ENCODE data around the gene HEPN1. TPM values are rescaled to one million over a fixed set of nuclear protein-coding genes. Genes with fewer than 3 reads are reported as not detected.

HEPN1 gene
- total RNA-seq, 1 donor from 2014 or later = not detected

- DNase-seq (ENCODE audit: low spot score) = no peak
- Mint-ChIP-seq H3K36me3 (peaks cover 4% of the 10 kb centered on the region), H3K27ac (peak overlapping the region; percentile 42), H3K27me3 (ENCODE audit: insufficient read depth, low read depth) (peaks cover 29% of the 10 kb centered on the region), H3K9me3 (no peaks in the 10 kb centered on the region), H3K4me1 (peaks cover 33% of the 10 kb centered on the region), H3K4me3 (peak overlapping the region; percentile 64)
- peaks cover 15% of the 10 kb centered on the region for H3F3A ChIP-seq (ENCODE audit: low read depth)
- TF ChIP-seq, protein P1, sequence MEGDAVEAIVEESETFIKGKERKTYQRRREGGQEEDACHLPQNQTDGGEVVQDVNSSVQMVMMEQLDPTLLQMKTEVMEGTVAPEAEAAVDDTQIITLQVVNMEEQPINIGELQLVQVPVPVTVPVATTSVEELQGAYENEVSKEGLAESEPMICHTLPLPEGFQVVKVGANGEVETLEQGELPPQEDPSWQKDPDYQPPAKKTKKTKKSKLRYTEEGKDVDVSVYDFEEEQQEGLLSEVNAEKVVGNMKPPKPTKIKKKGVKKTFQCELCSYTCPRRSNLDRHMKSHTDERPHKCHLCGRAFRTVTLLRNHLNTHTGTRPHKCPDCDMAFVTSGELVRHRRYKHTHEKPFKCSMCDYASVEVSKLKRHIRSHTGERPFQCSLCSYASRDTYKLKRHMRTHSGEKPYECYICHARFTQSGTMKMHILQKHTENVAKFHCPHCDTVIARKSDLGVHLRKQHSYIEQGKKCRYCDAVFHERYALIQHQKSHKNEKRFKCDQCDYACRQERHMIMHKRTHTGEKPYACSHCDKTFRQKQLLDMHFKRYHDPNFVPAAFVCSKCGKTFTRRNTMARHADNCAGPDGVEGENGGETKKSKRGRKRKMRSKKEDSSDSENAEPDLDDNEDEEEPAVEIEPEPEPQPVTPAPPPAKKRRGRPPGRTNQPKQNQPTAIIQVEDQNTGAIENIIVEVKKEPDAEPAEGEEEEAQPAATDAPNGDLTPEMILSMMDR (IDR thresholded peaks at IDR 0.05) = no peak
- TF ChIP-seq EZH2phosphoT487 (IDR thresholded peaks at IDR 0.05) (no peak), EZH2 (IDR thresholded peaks at IDR 0.05) (no peak)
- no peak overlapping the region for H3K4me3 ChIP-seq
- H3K4me2 ChIP-seq = no peak overlapping the region
- H3K79me2 ChIP-seq (ENCODE audit: low read depth) = no peaks in the 10 kb centered on the region
- no peak overlapping the region for H3K9ac ChIP-seq
- no peaks in the 10 kb centered on the region for H3K36me3 ChIP-seq
- H3K27ac ChIP-seq = no peak overlapping the region
- peaks cover 8% of the 10 kb centered on the region for H3K4me1 ChIP-seq
- no peaks in the 10 kb centered on the region for H3K9me3 ChIP-seq (ENCODE audit: low read depth)
- no peak overlapping the region for H2AFZ ChIP-seq (replicated peaks)
- peaks cover 26% of the 10 kb centered on the region for H3K27me3 ChIP-seq
- no peaks in the 10 kb centered on the region for H4K20me1 ChIP-seq (ENCODE audit: low read depth)
These were observed 40.9 kb upstream of the HEPN1 start for GRCh38 chr11:124877910-124878758.

GRCh38 chr11:124878759-124879492 lies 40.1 kb upstream of the HEPN1 start:
- Mint-ChIP-seq H3K27ac (peak overlapping the region; percentile 46), H3K27me3 (ENCODE audit: insufficient read depth, low read depth) (peaks cover 24% of the 10 kb centered on the region), H3K4me3 (peak overlapping the region; percentile 41), H3K4me1 (peaks cover 34% of the 10 kb centered on the region), H3K36me3 (peaks cover 4% of the 10 kb centered on the region), H3K9me3 (no peaks in the 10 kb centered on the region)
- Histone ChIP-seq H3K9ac (no peak overlapping the region), H3K4me3 (no peak overlapping the region), H3K27ac (no peak overlapping the region), H4K20me1 (ENCODE audit: low read depth) (no peaks in the 10 kb centered on the region), H3K4me2 (no peak overlapping the region), H3F3A (ENCODE audit: low read depth) (peaks cover 15% of the 10 kb centered on the region), H3K27me3 (peaks cover 19% of the 10 kb centered on the region), H3K79me2 (ENCODE audit: low read depth) (no peaks in the 10 kb centered on the region), H3K36me3 (no peaks in the 10 kb centered on the region), H2AFZ (replicated peaks) (no peak overlapping the region), H3K4me1 (peaks cover 8% of the 10 kb centered on the region), H3K9me3 (ENCODE audit: low read depth) (no peaks in the 10 kb centered on the region)
- TF ChIP-seq EZH2 (IDR thresholded peaks at IDR 0.05) (no peak), EZH2phosphoT487 (IDR thresholded peaks at IDR 0.05) (no peak)
- TF ChIP-seq, protein P1 (IDR thresholded peaks at IDR 0.05) = no peak
- no peak for DNase-seq (ENCODE audit: low spot score)

DNA sequence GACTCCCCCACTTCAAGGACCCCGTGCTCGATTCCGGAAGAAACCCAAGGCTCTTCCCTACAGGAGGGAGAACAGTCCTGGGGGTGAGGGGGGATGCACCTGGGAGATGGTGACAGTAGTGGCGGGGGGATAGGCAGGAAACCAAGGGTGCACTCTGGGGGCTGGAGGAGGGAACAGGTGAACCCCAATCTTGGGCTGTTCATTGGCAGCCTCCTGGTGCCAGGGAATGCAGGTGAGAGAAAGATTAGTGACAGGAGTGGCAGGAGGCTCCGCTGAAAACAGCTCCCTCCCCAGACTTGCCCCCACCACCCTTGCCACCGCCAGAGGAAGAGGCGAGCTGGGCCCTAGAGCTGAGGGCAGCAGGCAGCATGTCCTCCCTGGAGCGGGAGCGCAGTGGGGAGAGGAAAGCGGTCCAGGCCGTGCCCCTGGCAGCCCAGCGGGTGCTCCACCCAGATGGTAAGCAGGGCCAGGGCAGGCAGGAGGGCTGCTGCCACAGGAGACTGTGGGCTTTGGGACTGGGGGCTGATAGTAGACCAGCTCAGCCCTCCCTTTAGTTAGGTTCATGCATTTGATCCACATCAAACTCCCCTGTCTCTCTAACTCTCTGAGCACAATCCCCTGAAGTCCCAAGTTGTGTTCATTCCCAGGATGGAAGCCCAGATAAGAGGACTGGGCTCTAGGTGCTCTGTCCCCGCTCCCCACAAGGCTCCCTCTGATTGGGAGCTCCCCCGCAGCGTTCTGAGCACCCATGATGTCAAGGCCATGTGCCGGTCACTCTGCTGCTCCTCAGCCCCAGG lies 39.4 kb upstream of the HEPN1 start:
- no peak for DNase-seq (ENCODE audit: low spot score)
- Histone ChIP-seq H3K27ac (no peak overlapping the region), H3K9me3 (ENCODE audit: low read depth) (no peaks in the 10 kb centered on the region), H3K4me1 (peaks cover 8% of the 10 kb centered on the region), H3K36me3 (no peaks in the 10 kb centered on the region), H3K4me2 (no peak overlapping the region), H4K20me1 (ENCODE audit: low read depth) (no peaks in the 10 kb centered on the region), H3K4me3 (no peak overlapping the region), H2AFZ (replicated peaks) (no peak overlapping the region), H3K9ac (no peak overlapping the region), H3K27me3 (peaks cover 13% of the 10 kb centered on the region), H3K79me2 (ENCODE audit: low read depth) (no peaks in the 10 kb centered on the region), H3F3A (ENCODE audit: low read depth) (peaks cover 15% of the 10 kb centered on the region)
- TF ChIP-seq EZH2phosphoT487 (IDR thresholded peaks at IDR 0.05) (no peak), EZH2 (IDR thresholded peaks at IDR 0.05) (no peak)
- TF ChIP-seq, protein P1 (IDR thresholded peaks at IDR 0.05) = no peak
- Mint-ChIP-seq H3K27ac (no peak overlapping the region), H3K9me3 (no peaks in the 10 kb centered on the region), H3K4me1 (peaks cover 37% of the 10 kb centered on the region), H3K4me3 (no peak overlapping the region), H3K36me3 (peaks cover 4% of the 10 kb centered on the region), H3K27me3 (ENCODE audit: insufficient read depth, low read depth) (peaks cover 17% of the 10 kb centered on the region)

Measured in neural progenitor cell (in vitro differentiated cells).